SU-DHL-6 (cell line): ENCODE results near the gene CDC42EP4.

Experiments
- EZH2phosphoT487 ChIP-seq: fragments of 200-600 bp; sonication (generic), shearing (Covaris generic); conservative IDR thresholded peaks from 2 replicates; pipeline ENCODE4 v1.6.1; 2018; ENCODE audit warnings: mild to moderate bottlenecking, antibody characterized with exemption, low read length, moderate library complexity, mixed read lengths
- TF ChIP-seq, protein P1 (sequence below): fragments of 200-600 bp; sonication (generic); IDR thresholded peaks from one replicate; pipeline ENCODE4 v1.5.1; 2017; ENCODE audit warnings: antibody characterized with exemption, mild to moderate bottlenecking, low read length, moderate library complexity; ENCODE audit not compliant: insufficient read depth, poor library complexity, severe bottlenecking

- TF ChIP-seq, protein P1, sequence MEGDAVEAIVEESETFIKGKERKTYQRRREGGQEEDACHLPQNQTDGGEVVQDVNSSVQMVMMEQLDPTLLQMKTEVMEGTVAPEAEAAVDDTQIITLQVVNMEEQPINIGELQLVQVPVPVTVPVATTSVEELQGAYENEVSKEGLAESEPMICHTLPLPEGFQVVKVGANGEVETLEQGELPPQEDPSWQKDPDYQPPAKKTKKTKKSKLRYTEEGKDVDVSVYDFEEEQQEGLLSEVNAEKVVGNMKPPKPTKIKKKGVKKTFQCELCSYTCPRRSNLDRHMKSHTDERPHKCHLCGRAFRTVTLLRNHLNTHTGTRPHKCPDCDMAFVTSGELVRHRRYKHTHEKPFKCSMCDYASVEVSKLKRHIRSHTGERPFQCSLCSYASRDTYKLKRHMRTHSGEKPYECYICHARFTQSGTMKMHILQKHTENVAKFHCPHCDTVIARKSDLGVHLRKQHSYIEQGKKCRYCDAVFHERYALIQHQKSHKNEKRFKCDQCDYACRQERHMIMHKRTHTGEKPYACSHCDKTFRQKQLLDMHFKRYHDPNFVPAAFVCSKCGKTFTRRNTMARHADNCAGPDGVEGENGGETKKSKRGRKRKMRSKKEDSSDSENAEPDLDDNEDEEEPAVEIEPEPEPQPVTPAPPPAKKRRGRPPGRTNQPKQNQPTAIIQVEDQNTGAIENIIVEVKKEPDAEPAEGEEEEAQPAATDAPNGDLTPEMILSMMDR: no peak
- TF ChIP-seq EZH2phosphoT487: no peak
These were observed 29.2 kb downstream of the CDC42EP4 start for GRCh38 chr17:73282629-73283028.
